HG03442 (cell line): ENCODE data around the gene DGCR2.
"Not testable (repeated sequence)": the region's sequence is repeated elsewhere in the genome, so short reads cannot be mapped to it uniquely, and the experiment has no call there.

Experiments
- ATAC-seq: cut with Tn5 transposase; IDR thresholded peaks from one replicate; pipeline ENCODE4 v1.9.1; 2021; ENCODE audit warnings: mild to moderate bottlenecking, moderate library complexity; ENCODE audit not compliant: unreplicated experiment

The DGCR2 gene

GRCh38 chr22:18988958-18989357 is 133.3 kb downstream of the DGCR2 start:
- no peak for ATAC-seq

GRCh38 chr22:18987765-18988164 is 134.4 kb downstream of the DGCR2 start:
- no peak for ATAC-seq

- not testable (repeated sequence) for ATAC-seq
These were observed 135.1 kb downstream of the DGCR2 start for GRCh38 chr22:18987114-18987513.
